GM15510 (cell line): ENCODE results near the gene MVB12B.

Source experiments
- POLR2A ChIP-seq: IDR thresholded peaks from 3 replicates; pipeline ENCODE4 v1.6.1; 2011; ENCODE audit warnings: borderline replicate concordance; ENCODE audit not compliant: insufficient read length; ENCODE audit errors: extremely low read depth

The MVB12B gene

GRCh38 chr9:126440940-126441339 lies 114.3 kb downstream of the MVB12B start:
- no peak for TF ChIP-seq POLR2A

- no peak for TF ChIP-seq POLR2A
Observed at GRCh38 chr9:126442636-126443035, 116.0 kb downstream of the MVB12B start.

GRCh38 chr9:126443144-126443543 lies 116.5 kb downstream of the MVB12B start:
- no peak for TF ChIP-seq POLR2A

- no peak for TF ChIP-seq POLR2A
Observed at GRCh38 chr9:126448136-126448535, 121.5 kb downstream of the MVB12B start.

- TF ChIP-seq POLR2A = no peak
Observed at GRCh38 chr9:126448865-126449577, 122.4 kb downstream of the MVB12B start.

- no peak for TF ChIP-seq POLR2A
Observed at GRCh38 chr9:126449725-126450667, 123.4 kb downstream of the MVB12B start.

- TF ChIP-seq POLR2A = no peak
Observed at GRCh38 chr9:126450668-126451205, 124.1 kb downstream of the MVB12B start.

GRCh38 chr9:126451316-126451885 lies 124.8 kb downstream of the MVB12B start:
- no peak for TF ChIP-seq POLR2A

GRCh38 chr9:126452106-126452505 lies 125.5 kb downstream of the MVB12B start:
- no peak for TF ChIP-seq POLR2A

- TF ChIP-seq POLR2A = no peak
Observed at GRCh38 chr9:126453156-126453963, 126.7 kb downstream of the MVB12B start.

- TF ChIP-seq POLR2A = no peak
Observed at GRCh38 chr9:126454215-126454614, 127.6 kb downstream of the MVB12B start.

- TF ChIP-seq POLR2A = no peak
Observed at GRCh38 chr9:126454795-126455194, 128.2 kb downstream of the MVB12B start.

- TF ChIP-seq POLR2A = no peak
Observed at GRCh38 chr9:126456441-126457174, 130.0 kb downstream of the MVB12B start.

- TF ChIP-seq POLR2A = no peak
Observed at GRCh38 chr9:126457175-126457547, 130.5 kb downstream of the MVB12B start.
